Smooth muscle cell (in vitro differentiated cells): ENCODE measurements around the gene ERCC6L2. TPM values are rescaled to one million over a fixed set of nuclear protein-coding genes. Genes with fewer than 3 reads are reported as not detected.

Source experiments
- DNase-seq: peaks from one replicate; lab custom pipeline; 2025; ENCODE audit not compliant: unreplicated experiment; lab: John Stamatoyannopoulos, UW
- H2AFZ ChIP-seq: fragments of 200-600 bp; sonication (generic); 2 replicates; pipeline ENCODE4 v1.6.0; 2016; ENCODE audit warnings: antibody characterized with exemption, low read depth, mild to moderate bottlenecking
- H3F3A ChIP-seq: fragments of 200-600 bp; sonication (generic); 2 replicates; pipeline ENCODE4 v1.6.0; 2017; ENCODE audit warnings: antibody characterized with exemption, low read depth
- H3K27ac ChIP-seq: fragments of 200-600 bp; sonication (generic); 2 replicates; pipeline ENCODE4 v1.5.1; 2016; ENCODE audit warnings: low read depth, mild to moderate bottlenecking
- H3K27me3 ChIP-seq: fragments of 200-600 bp; sonication (generic); 2 replicates; pipeline ENCODE4 v1.6.1; 2016; ENCODE audit warnings: low read depth, mild to moderate bottlenecking
- H3K36me3 ChIP-seq: fragments of 200-600 bp; sonication (generic); 2 replicates; pipeline ENCODE4 v1.5.1; 2016; ENCODE audit warnings: low read depth
- H3K4me1 ChIP-seq: fragments of 200-600 bp; sonication (generic); 2 replicates; pipeline ENCODE4 v1.5.1; 2016; ENCODE audit warnings: low read depth
- H3K4me2 ChIP-seq: fragments of 200-600 bp; sonication (generic); 2 replicates; pipeline ENCODE4 v1.6.0; 2016; ENCODE audit warnings: mild to moderate bottlenecking
- H3K4me3 ChIP-seq: fragments of 200-600 bp; sonication (generic); 2 replicates; pipeline ENCODE4 v1.5.1; 2016; ENCODE audit warnings: mild to moderate bottlenecking
- H3K79me2 ChIP-seq: fragments of 200-600 bp; sonication (generic); 2 replicates; pipeline ENCODE4 v1.6.0; 2016; ENCODE audit warnings: low read depth, mild to moderate bottlenecking
- H3K9ac ChIP-seq: fragments of 200-600 bp; sonication (generic); 2 replicates; pipeline ENCODE4 v1.6.0; 2016; ENCODE audit warnings: low read depth
- H3K9me3 ChIP-seq: fragments of 200-600 bp; sonication (generic); replicated peaks from 2 replicates; pipeline ENCODE4 v1.5.1; 2016; ENCODE audit warnings: low read depth
- H4K20me1 ChIP-seq: fragments of 200-600 bp; sonication (generic); 2 replicates; pipeline ENCODE4 v1.6.0; 2016; ENCODE audit warnings: low read depth
- whole genome bisulfite sequencing: methylation state at CpG from one replicate; pipeline ENCODE4 v1.1.7; 2016; ENCODE audit warnings: low lambda C conversion rate; 5-methylcytosine and 5-hydroxymethylcytosine counted together
- polyA plus RNA-seq: library from polyadenylated mRNA; unstranded; fragments of >200 nt; fragmentation: Nextera tagmentation; extraction: Ambion mirVana; gene quantifications from 2 replicates; pipeline ENCODE4 v1.2.1, GENCODE V29; 2016
- total RNA-seq: library from RNA; depleted of rRNA; stranded (reverse); fragments of >200 nt; gene quantifications from 2 replicates; pipeline ENCODE4 v1.2.3, GENCODE V29; 2014
- TF ChIP-seq, protein P1 (sequence below): fragments of 200-600 bp; sonication (generic); IDR thresholded peaks from 2 replicates; pipeline ENCODE4 v1.5.1; 2017; ENCODE audit warnings: borderline replicate concordance, mild to moderate bottlenecking, antibody characterized with exemption; ENCODE audit not compliant: insufficient read depth, poor library complexity, severe bottlenecking

ERCC6L2 gene
- total and polyA plus RNA-seq, 2 experiments from 2014 or later: 9.6 to 39.4 TPM

DNA sequence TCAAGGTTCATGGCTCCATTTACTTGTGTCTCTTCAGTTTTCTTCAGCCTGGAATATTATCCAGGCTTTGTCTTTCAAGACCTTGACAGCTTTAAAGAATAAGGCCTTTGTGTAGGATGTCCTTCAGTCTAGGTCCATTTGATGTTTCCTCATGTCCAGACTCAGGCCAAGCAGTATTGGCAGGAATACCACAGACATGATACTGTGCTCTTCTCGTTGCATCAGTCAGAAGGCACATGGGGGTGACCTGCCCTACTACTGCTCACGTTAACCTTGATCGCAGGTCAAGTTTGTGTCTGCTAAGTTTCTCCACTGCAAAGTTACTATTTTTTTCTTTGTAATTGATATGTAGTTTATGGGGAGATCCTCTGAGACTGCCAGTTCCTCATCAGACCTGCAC, 88.2 kb downstream of the ERCC6L2 start:
- no peaks in the 10 kb centered on the region for H3K4me1 ChIP-seq
- no peaks in the 10 kb centered on the region for H3F3A ChIP-seq
- no peak for DNase-seq
- TF ChIP-seq, protein P1, sequence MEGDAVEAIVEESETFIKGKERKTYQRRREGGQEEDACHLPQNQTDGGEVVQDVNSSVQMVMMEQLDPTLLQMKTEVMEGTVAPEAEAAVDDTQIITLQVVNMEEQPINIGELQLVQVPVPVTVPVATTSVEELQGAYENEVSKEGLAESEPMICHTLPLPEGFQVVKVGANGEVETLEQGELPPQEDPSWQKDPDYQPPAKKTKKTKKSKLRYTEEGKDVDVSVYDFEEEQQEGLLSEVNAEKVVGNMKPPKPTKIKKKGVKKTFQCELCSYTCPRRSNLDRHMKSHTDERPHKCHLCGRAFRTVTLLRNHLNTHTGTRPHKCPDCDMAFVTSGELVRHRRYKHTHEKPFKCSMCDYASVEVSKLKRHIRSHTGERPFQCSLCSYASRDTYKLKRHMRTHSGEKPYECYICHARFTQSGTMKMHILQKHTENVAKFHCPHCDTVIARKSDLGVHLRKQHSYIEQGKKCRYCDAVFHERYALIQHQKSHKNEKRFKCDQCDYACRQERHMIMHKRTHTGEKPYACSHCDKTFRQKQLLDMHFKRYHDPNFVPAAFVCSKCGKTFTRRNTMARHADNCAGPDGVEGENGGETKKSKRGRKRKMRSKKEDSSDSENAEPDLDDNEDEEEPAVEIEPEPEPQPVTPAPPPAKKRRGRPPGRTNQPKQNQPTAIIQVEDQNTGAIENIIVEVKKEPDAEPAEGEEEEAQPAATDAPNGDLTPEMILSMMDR: no peak
- no peak overlapping the region for H3K27ac ChIP-seq
- no peak overlapping the region for H2AFZ ChIP-seq
- H3K27me3 ChIP-seq: no peaks in the 10 kb centered on the region
- H3K79me2 ChIP-seq: no peaks in the 10 kb centered on the region
- 98% methylated on average over 3 of the region's 3 CpGs for WGBS
- H3K9ac ChIP-seq: no peak overlapping the region
- H3K9me3 ChIP-seq: peaks cover 3% of the 10 kb centered on the region
- H3K4me3 ChIP-seq: no peak overlapping the region
- no peaks in the 10 kb centered on the region for H4K20me1 ChIP-seq
- peaks cover 6% of the 10 kb centered on the region for H3K36me3 ChIP-seq
- no peak overlapping the region for H3K4me2 ChIP-seq

GRCh38 chr9:95966306-95966705, 90.8 kb downstream of the ERCC6L2 start:
- Histone ChIP-seq H3K36me3 (peaks cover 9% of the 10 kb centered on the region), H3K9ac (no peak overlapping the region), H4K20me1 (no peaks in the 10 kb centered on the region), H3K79me2 (no peaks in the 10 kb centered on the region), H3K4me1 (no peaks in the 10 kb centered on the region), H3K9me3 (no peaks in the 10 kb centered on the region), H3K4me3 (no peak overlapping the region), H3F3A (no peaks in the 10 kb centered on the region), H3K27ac (no peak overlapping the region), H2AFZ (no peak overlapping the region), H3K27me3 (no peaks in the 10 kb centered on the region), H3K4me2 (no peak overlapping the region)
- TF ChIP-seq, protein P1: no peak
- no peak for DNase-seq
- 95% methylated on average over 2 of the region's 2 CpGs for WGBS

DNA sequence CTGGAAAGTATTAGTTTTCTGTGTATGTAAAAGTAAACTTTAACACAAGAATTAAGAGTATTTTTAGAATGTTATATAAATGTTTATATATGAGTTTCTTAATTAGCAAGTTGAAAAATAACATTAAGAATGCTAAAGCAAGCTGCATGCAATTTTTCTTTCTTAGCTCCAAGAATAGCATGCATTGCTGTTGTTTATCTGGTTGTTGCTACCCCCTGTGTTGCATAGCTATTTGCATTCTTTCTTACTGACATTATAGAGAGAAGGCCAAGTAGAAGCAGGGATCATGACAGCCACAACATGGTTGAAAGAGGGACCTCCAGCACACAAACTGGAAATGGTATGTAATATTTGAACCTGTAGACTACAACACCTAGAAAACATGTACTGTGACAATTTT, 94.8 kb downstream of the ERCC6L2 start:
- Histone ChIP-seq H3K27me3 (no peaks in the 10 kb centered on the region), H3K4me2 (no peak overlapping the region), H3K9me3 (no peaks in the 10 kb centered on the region), H3F3A (no peaks in the 10 kb centered on the region), H3K79me2 (no peaks in the 10 kb centered on the region), H3K4me1 (peaks cover 7% of the 10 kb centered on the region), H2AFZ (no peak overlapping the region), H3K36me3 (peaks cover 27% of the 10 kb centered on the region), H3K9ac (no peak overlapping the region), H3K4me3 (no peak overlapping the region), H3K27ac (no peak overlapping the region), H4K20me1 (no peaks in the 10 kb centered on the region)
- TF ChIP-seq, protein P1: no peak
- DNase-seq: no peak

GRCh38 chr9:95971815-95972214, 96.3 kb downstream of the ERCC6L2 start:
- 95% methylated on average over 2 of the region's 2 CpGs for WGBS
- no peaks in the 10 kb centered on the region for H3F3A ChIP-seq
- no peak overlapping the region for H3K9ac ChIP-seq
- H3K27me3 ChIP-seq: no peaks in the 10 kb centered on the region
- peaks cover 7% of the 10 kb centered on the region for H3K4me1 ChIP-seq
- H3K79me2 ChIP-seq: no peaks in the 10 kb centered on the region
- TF ChIP-seq, protein P1: no peak
- H3K9me3 ChIP-seq: no peaks in the 10 kb centered on the region
- H3K27ac ChIP-seq: no peak overlapping the region
- H3K36me3 ChIP-seq: peaks cover 27% of the 10 kb centered on the region
- no peak overlapping the region for H3K4me2 ChIP-seq
- H2AFZ ChIP-seq: no peak overlapping the region
- no peaks in the 10 kb centered on the region for H4K20me1 ChIP-seq
- no peak for DNase-seq
- no peak overlapping the region for H3K4me3 ChIP-seq
